Astrocyte of the spinal cord (primary cell): Measurements from ENCODE around the gene PEA15.
A peak's percentile ranks its signal among the peaks of the same experiment; 100 is the strongest.

Experiments used
- DNase-seq: peaks from one replicate; pipeline ENCODE4 v3.0.0; 2011; ENCODE audit warnings: low read depth, low spot score
- H3K4me3 ChIP-seq: 2 replicates; pipeline ENCODE4 v1.5.1; 2011; ENCODE audit warnings: low read depth, mild to moderate bottlenecking, low read length, moderate library complexity
- in situ Hi-C: cut with HindIII; loops from 2 replicates; pipeline ENCODE4 v1.10.0; 2017; ENCODE audit warnings: low sequenced_read_pairs
- TF ChIP-seq, protein P1 (sequence below): IDR thresholded peaks from 2 replicates; pipeline ENCODE4 v1.5.1; 2012; ENCODE audit warnings: low read depth, mild to moderate bottlenecking, low read length, inconsistent platforms

PEA15 gene

DNA sequence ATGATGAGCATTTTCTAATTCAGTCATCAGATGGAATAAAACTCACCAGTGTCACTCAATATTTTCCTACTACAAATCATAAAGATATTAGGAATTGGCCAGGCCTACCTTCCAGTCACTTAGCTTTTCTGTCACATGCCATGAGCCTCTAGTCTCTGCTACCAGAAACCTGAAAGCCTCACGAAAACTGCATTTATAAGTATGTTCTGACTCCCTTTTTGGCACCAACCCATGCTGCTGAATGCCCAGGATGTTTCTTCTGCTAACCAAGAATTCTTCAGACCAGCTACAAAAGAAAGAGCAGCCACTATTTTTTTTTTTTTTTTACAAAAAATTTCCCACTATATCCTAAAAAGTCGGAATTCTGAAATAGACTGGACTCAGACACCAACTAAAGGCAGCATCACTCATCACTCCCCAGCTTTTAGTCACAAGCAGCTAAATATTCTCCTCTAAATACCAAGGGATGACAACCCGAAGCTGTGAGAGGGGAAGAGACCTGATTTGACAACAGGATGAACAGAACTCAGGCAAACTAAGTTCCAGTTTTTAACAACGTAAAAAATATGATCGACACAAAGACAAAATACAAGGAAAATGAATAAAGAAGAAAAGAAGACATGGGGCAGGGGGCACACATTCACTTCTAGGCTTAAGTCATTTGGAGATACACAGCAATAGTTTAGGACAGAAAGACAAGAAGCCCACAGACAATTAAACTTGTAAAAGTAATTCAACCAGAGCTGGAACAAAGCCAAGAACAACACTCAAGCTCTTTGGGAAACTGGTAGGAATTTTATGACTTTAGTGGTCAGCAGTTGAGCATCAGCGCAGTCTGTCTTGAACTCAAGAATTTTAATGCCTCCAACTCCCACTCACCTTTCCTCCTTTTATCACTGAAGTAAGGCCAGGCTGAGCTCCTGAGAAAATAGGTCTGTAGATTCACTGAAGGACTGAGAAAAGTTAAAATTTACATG lies 55.5 kb downstream of the PEA15 start:
- peak overlapping the region; percentile 100 for H3K4me3 ChIP-seq
- TF ChIP-seq, protein P1, sequence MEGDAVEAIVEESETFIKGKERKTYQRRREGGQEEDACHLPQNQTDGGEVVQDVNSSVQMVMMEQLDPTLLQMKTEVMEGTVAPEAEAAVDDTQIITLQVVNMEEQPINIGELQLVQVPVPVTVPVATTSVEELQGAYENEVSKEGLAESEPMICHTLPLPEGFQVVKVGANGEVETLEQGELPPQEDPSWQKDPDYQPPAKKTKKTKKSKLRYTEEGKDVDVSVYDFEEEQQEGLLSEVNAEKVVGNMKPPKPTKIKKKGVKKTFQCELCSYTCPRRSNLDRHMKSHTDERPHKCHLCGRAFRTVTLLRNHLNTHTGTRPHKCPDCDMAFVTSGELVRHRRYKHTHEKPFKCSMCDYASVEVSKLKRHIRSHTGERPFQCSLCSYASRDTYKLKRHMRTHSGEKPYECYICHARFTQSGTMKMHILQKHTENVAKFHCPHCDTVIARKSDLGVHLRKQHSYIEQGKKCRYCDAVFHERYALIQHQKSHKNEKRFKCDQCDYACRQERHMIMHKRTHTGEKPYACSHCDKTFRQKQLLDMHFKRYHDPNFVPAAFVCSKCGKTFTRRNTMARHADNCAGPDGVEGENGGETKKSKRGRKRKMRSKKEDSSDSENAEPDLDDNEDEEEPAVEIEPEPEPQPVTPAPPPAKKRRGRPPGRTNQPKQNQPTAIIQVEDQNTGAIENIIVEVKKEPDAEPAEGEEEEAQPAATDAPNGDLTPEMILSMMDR: no peak
- in situ Hi-C loops: no loop called here
- peak; percentile 91 for DNase-seq

DNA sequence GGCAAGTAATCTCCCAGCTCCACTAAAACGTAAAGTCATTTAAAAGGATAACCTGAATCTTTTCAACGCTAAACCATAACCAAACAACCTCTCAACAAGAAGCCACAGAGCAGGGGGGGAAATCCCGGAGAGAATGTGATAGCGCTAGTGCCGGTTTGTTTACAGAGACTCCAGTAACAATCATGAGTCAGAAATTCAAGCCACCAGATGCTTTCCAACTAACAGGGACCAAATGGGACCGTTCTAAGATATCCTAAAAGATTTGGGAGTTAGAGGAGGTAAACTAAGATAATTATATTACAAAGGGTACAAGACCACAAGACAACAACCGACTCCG lies 56.3 kb downstream of the PEA15 start:
- in situ Hi-C loops: no loop called here
- TF ChIP-seq, protein P1: no peak
- H3K4me3 ChIP-seq: peak overlapping the region; percentile 100
- DNase-seq: peak; percentile 85

DNA sequence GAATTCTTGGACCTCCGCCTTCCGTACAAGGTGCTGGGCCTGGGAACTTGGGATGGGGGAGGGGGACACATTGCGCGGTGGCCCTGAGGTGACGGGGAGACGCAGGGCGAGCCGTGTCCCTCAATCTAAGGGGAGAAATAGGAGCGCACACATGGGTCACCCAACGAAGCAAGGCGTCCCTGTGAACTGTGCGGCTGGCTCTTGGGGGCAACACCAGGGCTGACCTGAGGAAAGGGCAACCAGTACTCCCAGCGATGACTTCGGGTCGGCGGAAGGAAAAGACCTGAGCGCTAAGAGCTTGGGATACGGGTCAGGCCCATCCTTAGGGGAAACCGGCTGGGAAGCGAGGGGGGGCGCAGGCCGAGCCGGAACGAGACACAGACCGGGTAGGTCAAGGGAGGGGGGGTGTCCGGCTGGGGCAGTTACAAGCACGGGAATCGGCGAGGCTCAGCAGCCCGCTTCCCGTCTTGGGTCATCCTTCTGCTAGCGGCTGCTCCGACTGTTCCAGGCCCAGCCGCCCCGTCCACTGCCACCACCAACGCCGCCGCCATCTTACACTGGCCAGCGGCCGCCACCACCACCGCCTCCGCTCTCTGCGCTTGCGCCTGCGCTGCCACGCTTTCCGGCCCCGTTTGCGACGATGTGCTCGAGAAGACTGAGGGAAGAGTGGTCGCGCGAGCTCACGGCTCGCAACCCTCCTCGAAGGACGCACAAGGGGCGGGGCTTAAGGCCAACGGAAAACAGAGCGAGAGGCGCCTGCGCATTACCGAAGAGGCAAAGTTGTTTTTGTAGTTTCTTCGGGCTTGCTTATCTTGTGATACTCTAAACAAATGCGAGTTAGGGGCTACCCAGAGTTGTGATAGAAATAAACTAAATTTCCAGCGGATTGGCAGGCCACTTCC lies 57.0 kb downstream of the PEA15 start, which contains the start of gene DCAF8:
TSS of gene DCAF8 (minus strand) at position 657 of the 902 bp plus-strand sequence. CDS start 18,541 bp downstream, outside the sequence.
- TF ChIP-seq, protein P1: no peak
- in situ Hi-C loops: no loop called here
- peak within 1 kb of the TSS; percentile 100 for H3K4me3 ChIP-seq
- DNase-seq: peak; percentile 98

DNA sequence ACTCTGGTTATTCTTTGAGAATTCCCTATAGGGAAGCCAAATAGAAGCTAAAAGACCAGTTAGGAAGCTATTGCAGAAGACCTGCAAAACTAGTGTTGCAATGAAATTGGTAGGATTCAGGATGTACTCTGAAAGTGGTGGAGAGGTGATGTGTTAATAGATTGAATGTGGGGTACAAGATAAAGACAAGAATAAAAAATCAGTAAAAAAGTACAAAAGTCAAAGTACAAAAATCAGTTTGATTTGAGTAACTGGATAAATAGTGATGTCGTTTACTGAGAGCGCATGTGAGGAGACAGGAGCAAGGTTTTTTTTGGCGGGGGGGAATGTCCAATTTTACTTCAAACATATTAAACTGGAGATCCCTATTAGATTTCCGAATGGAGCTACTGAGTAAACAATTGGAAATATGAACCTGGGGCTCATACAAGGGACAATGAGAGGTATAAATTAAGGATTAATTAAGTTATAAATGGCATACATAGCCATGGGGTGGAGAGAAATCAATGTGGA lies 59.7 kb downstream of the PEA15 start:
- in situ Hi-C loops: no loop called here
- H3K4me3 ChIP-seq: no peak overlapping the region
- TF ChIP-seq, protein P1: no peak
- DNase-seq: no peak
